LNCaP clone FGC (cell line): ENCODE data around the gene DHRS12.

Source experiments
- DNase-seq: peaks from one replicate; pipeline ENCODE4 v3.0.0-alpha.2; 2011; ENCODE audit warnings: low read depth
- H3K4me3 ChIP-seq: 2 replicates; pipeline ENCODE4 v1.5.1; 2011; ENCODE audit warnings: mild to moderate bottlenecking, low read depth, low read length, control low read depth
- TF ChIP-seq, protein P1 (sequence below): IDR thresholded peaks from 2 replicates; pipeline ENCODE4 v1.5.1; 2012; ENCODE audit warnings: mild to moderate bottlenecking; ENCODE audit not compliant: control insufficient read depth, insufficient read depth; ENCODE audit errors: extremely low read depth

Gene DHRS12

GRCh38 chr13:51773515-51773914 lies 30.4 kb downstream of the DHRS12 start:
- DNase-seq = no peak
- TF ChIP-seq, protein P1, sequence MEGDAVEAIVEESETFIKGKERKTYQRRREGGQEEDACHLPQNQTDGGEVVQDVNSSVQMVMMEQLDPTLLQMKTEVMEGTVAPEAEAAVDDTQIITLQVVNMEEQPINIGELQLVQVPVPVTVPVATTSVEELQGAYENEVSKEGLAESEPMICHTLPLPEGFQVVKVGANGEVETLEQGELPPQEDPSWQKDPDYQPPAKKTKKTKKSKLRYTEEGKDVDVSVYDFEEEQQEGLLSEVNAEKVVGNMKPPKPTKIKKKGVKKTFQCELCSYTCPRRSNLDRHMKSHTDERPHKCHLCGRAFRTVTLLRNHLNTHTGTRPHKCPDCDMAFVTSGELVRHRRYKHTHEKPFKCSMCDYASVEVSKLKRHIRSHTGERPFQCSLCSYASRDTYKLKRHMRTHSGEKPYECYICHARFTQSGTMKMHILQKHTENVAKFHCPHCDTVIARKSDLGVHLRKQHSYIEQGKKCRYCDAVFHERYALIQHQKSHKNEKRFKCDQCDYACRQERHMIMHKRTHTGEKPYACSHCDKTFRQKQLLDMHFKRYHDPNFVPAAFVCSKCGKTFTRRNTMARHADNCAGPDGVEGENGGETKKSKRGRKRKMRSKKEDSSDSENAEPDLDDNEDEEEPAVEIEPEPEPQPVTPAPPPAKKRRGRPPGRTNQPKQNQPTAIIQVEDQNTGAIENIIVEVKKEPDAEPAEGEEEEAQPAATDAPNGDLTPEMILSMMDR = no peak

GRCh38 chr13:51772781-51773180 lies 31.2 kb downstream of the DHRS12 start:
- TF ChIP-seq, protein P1 = no peak
- no peak for DNase-seq
- H3K4me3 ChIP-seq = no peak overlapping the region

More at GRCh38 chr13:51773515-51773914, 30.4 kb downstream of the DHRS12 start:
- no peak overlapping the region for H3K4me3 ChIP-seq

GRCh38 chr13:51772105-51772455 lies 31.9 kb downstream of the DHRS12 start:
- no peak overlapping the region for H3K4me3 ChIP-seq
- DNase-seq = no peak
- TF ChIP-seq, protein P1 = no peak

GRCh38 chr13:51771418-51772104 lies 32.4 kb downstream of the DHRS12 start:
- DNase-seq = no peak
- H3K4me3 ChIP-seq = no peak overlapping the region
- TF ChIP-seq, protein P1 = no peak

- H3K4me3 ChIP-seq = no peak overlapping the region
- TF ChIP-seq, protein P1 = no peak
- DNase-seq = no peak
Observed at GRCh38 chr13:51770681-51771417, 33.1 kb downstream of the DHRS12 start.

DNA sequence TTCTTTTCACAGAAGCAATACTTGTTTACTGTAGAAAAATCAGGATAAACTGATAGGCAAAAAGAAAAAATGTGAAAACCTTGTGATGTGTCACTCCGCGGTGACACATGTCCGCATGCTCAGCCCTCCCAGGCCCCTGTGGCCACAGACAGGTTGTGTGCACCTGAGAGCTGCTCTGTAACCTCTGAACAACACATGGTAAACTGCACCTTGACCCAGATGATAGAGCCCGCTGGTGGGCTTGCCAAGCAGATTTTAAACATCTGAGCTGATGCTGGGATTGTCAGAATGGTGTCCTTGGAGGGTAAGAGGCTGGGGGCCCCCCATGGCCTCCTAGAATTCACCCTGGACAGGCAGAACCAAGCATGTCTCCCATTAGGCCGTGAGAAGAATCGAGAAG lies 33.8 kb downstream of the DHRS12 start:
- DNase-seq = no peak
- no peak overlapping the region for H3K4me3 ChIP-seq
- TF ChIP-seq, protein P1 = no peak
